Testis (tissue), 3 donors: ENCODE data around the gene ST6GALNAC2. TPM values are rescaled to one million over a fixed set of nuclear protein-coding genes. Genes with fewer than 3 reads are reported as not detected.

Experiments used
- DNase-seq: peaks from one replicate; pipeline ENCODE4 v3.0.0-alpha.2; 2019
- H3K27ac ChIP-seq, 2 donors: fragments of 200-600 bp; sonication (generic); one replicate each; pipeline ENCODE4 v1.5.1; 2019
- H3K27me3 ChIP-seq: fragments of 200-600 bp; sonication (generic); one replicate; pipeline ENCODE4 v1.5.1; 2019
- H3K36me3 ChIP-seq: fragments of 200-600 bp; sonication (generic); one replicate; pipeline ENCODE4 v1.5.1; 2017; ENCODE audit warnings: low read depth; ENCODE audit errors: missing control alignments
- H3K4me1 ChIP-seq: fragments of 200-600 bp; sonication (generic); one replicate; pipeline ENCODE4 v1.5.1; 2019
- H3K4me3 ChIP-seq, 2 donors: fragments of 200-600 bp; sonication (generic); one replicate each; pipeline ENCODE4 v1.5.1; 2017 to 2019
- H3K9me3 ChIP-seq: fragments of 200-600 bp; sonication (generic); one replicate; pipeline ENCODE4 v1.5.1; 2017
- CTCF ChIP-seq, 3 experiments: fragments of 450-650 bp in 2 of 3; fragments of 200-600 bp in 1 of 3; sonication (generic) in 1 of 3; IDR thresholded peaks; one replicate each; pipeline ENCODE4 v1.5.1; 2016 to 2019; ENCODE audit warnings: antibody characterized with exemption in 3 of 3, mild to moderate bottlenecking in 2 of 3, moderate library complexity in 1 of 3
- POLR2A ChIP-seq: fragments of 450-650 bp; IDR thresholded peaks from one replicate; pipeline ENCODE4 v1.6.1; 2017; ENCODE audit warnings: antibody characterized with exemption, mild to moderate bottlenecking, moderate library complexity
- WGBS, 2 donors: methylation state at CpG; one replicate each; pipeline ENCODE4 v1.1.5; 2018; 5-methylcytosine and 5-hydroxymethylcytosine counted together
- intact Hi-C: fragments of 100-400 bp; cut with DNase I; formaldehyde crosslinking; loops from one replicate; pipeline ENCODE4 v1.15.1; 2023; ENCODE audit warnings: low total_unique reads
- polyA plus RNA-seq: library from polyadenylated mRNA; stranded (reverse); fragments of 350-450 nt; fragmentation: Illumina TruSeq; extraction: RNeasy Lipid Tissue Mini Kit (QIAGEN cat#74804); gene quantifications from one replicate; pipeline ENCODE4 v1.2.3, GENCODE V29; 2014; ENCODE audit warnings: low read depth, low replicate concordance; ENCODE audit not compliant: insufficient read depth
- total RNA-seq, 2 donors: library from RNA; depleted of rRNA; stranded (reverse); fragments of >200 nt; gene quantifications; one replicate each; pipeline ENCODE4 v1.2.3, GENCODE V29; 2016

The ST6GALNAC2 gene
- total and polyA plus RNA-seq, 3 donors from 2014 or later = 29.7 to 107 (median 87.5) TPM

GRCh38 chr17:76582660-76583059 is 3.0 kb downstream of the ST6GALNAC2 start:
- H3K9me3 ChIP-seq = no peaks in the 10 kb centered on the region
- peaks cover 17% of the 10 kb centered on the region for H3K4me1 ChIP-seq
- H3K27me3 ChIP-seq = no peaks in the 10 kb centered on the region
- no peaks in the 10 kb centered on the region for H3K36me3 ChIP-seq
- no peak overlapping the region for H3K27ac ChIP-seq
- 48 to 60% methylated on average over 3 of the region's 3 CpGs for WGBS, 2 donors
- TF ChIP-seq POLR2A (no peak), CTCF (IDR thresholded peaks at IDR 0.05) (no peak)
- intact Hi-C loops = no loop called here
- DNase-seq = no peak
- H3K4me3 ChIP-seq = no peak overlapping the region

GRCh38 chr17:76581515-76581914 is 4.1 kb downstream of the ST6GALNAC2 start:
- WGBS, 2 donors = 91 to 92% methylated on average over 5 of the region's 5 CpGs
- no peaks in the 10 kb centered on the region for H3K27me3 ChIP-seq
- H3K9me3 ChIP-seq = no peaks in the 10 kb centered on the region
- TF ChIP-seq POLR2A (no peak), CTCF (IDR thresholded peaks at IDR 0.05) (no peak)
- H3K4me1 ChIP-seq = peaks cover 12% of the 10 kb centered on the region
- no peak overlapping the region for H3K4me3 ChIP-seq
- H3K27ac ChIP-seq = no peak overlapping the region
- intact Hi-C loops = no loop called here
- H3K36me3 ChIP-seq = no peaks in the 10 kb centered on the region
- no peak for DNase-seq

DNA sequence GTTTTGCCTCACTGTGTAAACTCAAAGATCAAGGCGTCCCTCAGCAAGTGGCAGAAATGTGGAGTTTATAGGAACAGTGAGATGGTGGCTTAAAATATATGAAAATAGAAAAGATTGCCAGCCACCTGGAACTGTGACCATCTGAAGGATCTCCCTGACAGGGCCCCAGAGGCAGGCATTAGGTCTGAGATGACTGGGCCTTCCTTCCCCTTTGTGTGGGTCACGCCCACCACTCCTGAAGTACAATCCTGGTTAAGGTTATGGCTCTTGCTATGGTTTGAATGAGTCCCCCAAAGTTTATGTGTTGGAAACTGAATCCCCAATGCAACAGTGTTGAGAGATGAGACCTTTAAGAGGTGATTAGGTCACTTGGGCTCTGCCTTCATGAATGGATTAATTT is 6.4 kb downstream of the ST6GALNAC2 start:
- WGBS, 2 donors = 87 to 91% methylated on average over 2 of the region's 2 CpGs
- H3K9me3 ChIP-seq = no peaks in the 10 kb centered on the region
- no peak for DNase-seq
- no peak for TF ChIP-seq POLR2A
- TF ChIP-seq CTCF (IDR thresholded peaks at IDR 0.05) = no peak
- no peaks in the 10 kb centered on the region for H3K27me3 ChIP-seq
- H3K4me1 ChIP-seq = no peaks in the 10 kb centered on the region
- H3K27ac ChIP-seq = no peak overlapping the region
- H3K4me3 ChIP-seq = no peak overlapping the region
- no peaks in the 10 kb centered on the region for H3K36me3 ChIP-seq
- intact Hi-C loops = no loop called here

DNA sequence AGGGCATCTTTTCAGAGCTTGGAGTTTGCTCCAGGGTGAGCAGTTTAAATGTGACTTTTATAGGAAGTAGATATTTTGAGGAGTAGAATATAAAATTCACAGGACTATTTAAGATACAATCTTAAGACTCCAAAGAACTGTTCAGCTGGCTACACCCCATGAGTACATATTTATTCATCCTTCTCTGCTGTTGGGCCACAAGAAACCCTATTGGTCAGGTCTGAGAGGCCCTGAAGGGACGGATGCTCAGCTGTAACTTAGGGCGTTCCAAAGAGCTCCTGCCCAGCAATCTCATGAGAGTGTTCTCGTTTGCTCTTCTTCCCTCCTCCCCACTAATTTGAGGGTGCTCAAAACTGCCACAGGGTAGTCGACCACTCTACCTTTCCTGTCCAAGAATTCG is 7.3 kb downstream of the ST6GALNAC2 start:
- H3K4me1 ChIP-seq = no peaks in the 10 kb centered on the region
- no peaks in the 10 kb centered on the region for H3K27me3 ChIP-seq
- 85 to 92% methylated on average over 5 of the region's 5 CpGs for WGBS, 2 donors
- DNase-seq = no peak
- intact Hi-C loops = no loop called here
- no peaks in the 10 kb centered on the region for H3K36me3 ChIP-seq
- no peaks in the 10 kb centered on the region for H3K9me3 ChIP-seq
- H3K27ac ChIP-seq = no peak overlapping the region
- TF ChIP-seq POLR2A (no peak), CTCF (IDR thresholded peaks at IDR 0.05) (no peak)
- H3K4me3 ChIP-seq = no peak overlapping the region

DNA sequence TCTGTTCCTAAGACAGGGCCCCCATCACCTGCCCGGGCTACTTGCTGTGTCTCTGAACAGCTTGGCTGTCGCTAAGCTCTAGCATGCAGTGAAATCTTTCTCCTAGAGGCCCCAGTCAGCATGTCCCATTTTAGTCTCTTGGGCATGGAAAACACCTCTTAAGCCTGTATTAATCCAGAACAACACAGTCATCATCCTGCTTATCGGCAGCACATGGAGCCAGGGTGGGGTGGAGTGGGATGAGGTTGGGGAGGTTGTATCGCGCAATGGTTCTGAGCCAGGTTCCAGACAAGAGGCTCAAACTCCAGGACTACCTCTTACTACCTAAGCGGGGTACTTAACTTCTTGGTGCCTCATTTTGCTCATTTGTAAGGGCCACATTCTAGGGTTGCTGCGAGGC is 7.8 kb downstream of the ST6GALNAC2 start:
- intact Hi-C loops = no loop called here
- Histone ChIP-seq H3K27me3 (no peaks in the 10 kb centered on the region), H3K4me3 (no peak overlapping the region), H3K4me1 (no peaks in the 10 kb centered on the region), H3K9me3 (no peaks in the 10 kb centered on the region), H3K36me3 (no peaks in the 10 kb centered on the region), H3K27ac (no peak overlapping the region)
- 95% methylated on average over 7 of the region's 7 CpGs for WGBS, 2 donors
- TF ChIP-seq CTCF (IDR thresholded peaks at IDR 0.05) (no peak), POLR2A (no peak)
- no peak for DNase-seq
